B cell (primary cell): ENCODE data around the gene ATP6V1C2. TPM values are rescaled to one million over a fixed set of nuclear protein-coding genes. Genes with fewer than 3 reads are reported as not detected.

Source experiments
- ATAC-seq: fragments of 200-7000 bp; cut with Tn5 transposase; one replicate; pipeline ENCODE4 v1.10.0; 2021; ENCODE audit warnings: low read depth, mild to moderate bottlenecking, moderate number of reproducible peaks, moderate library complexity
- CTCF ChIA-PET: fragments of 350-600 bp; sonication (Branson Sonifier 250); formaldehyde crosslinking; loops from one replicate; lab custom pipeline; 2021; ENCODE audit warnings: antibody characterized with exemption, inconsistent platforms; lab: Charles Lee
- POLR2A ChIA-PET: fragments of 350-600 bp; sonication (Branson Sonifier 250); formaldehyde crosslinking; loops from one replicate; lab custom pipeline; 2021; ENCODE audit warnings: antibody characterized with exemption; lab: Charles Lee
- DNase-seq: peaks from one replicate; pipeline ENCODE4 v3.0.0; 2013
- H2AFZ ChIP-seq: 2 replicates; pipeline ENCODE4 v1.6.1; 2012; ENCODE audit warnings: mild to moderate bottlenecking, low read depth, low read length; ENCODE audit not compliant: insufficient read depth, poor library complexity, severe bottlenecking
- H3K27ac ChIP-seq, 2 donors: 1 replicate in 1 of 2; 2 replicates in 1 of 2; pipeline ENCODE4 v1.5.1; 2012 to 2013; ENCODE audit warnings: low read length in 2 of 2, mild to moderate bottlenecking in 2 of 2, moderate library complexity in 1 of 2
- H3K27me3 ChIP-seq, 4 experiments: fragments of 200-600 bp in 1 of 4; sonication (generic) in 1 of 4; replicated peaks in 1 of 4; 1 replicate in 2 of 4; 2 replicates in 2 of 4; pipeline versions ENCODE4 v1.6.1 to v1.7.0; 2013 to 2016; ENCODE audit warnings: low read length in 3 of 4, mild to moderate bottlenecking in 2 of 4, mixed read lengths in 1 of 4, moderate library complexity in 1 of 4; ENCODE audit not compliant: insufficient read depth in 4 of 4, control insufficient read depth in 3 of 4; ENCODE audit errors: control extremely low read depth in 1 of 4
- H3K36me3 ChIP-seq, 2 experiments: replicated peaks in 1 of 2; 1 replicate in 1 of 2; 2 replicates in 1 of 2; pipeline versions ENCODE4 v1.6.1 to v1.7.1; 2013; ENCODE audit warnings: low read length in 1 of 2; ENCODE audit not compliant: insufficient read depth in 2 of 2, control insufficient read depth in 1 of 2; ENCODE audit errors: control extremely low read depth in 1 of 2, extremely low read depth in 1 of 2
- H3K4me1 ChIP-seq, 2 donors: fragments of 200-600 bp in 1 of 2; sonication (generic) in 1 of 2; 1 replicate in 1 of 2; 2 replicates in 1 of 2; pipeline versions ENCODE4 v1.5.1 to v1.6.1; 2013 to 2017; ENCODE audit warnings: low read length in 2 of 2; ENCODE audit not compliant: control insufficient read depth in 2 of 2, insufficient read depth in 2 of 2
- H3K4me2 ChIP-seq: replicated peaks from 2 replicates; pipeline ENCODE3; 2012; ENCODE audit warnings: mild to moderate bottlenecking, low read depth, low read length; ENCODE audit not compliant: poor library complexity, severe bottlenecking
- H3K4me3 ChIP-seq, 5 experiments: fragments of 200-600 bp in 1 of 5; sonication (generic) in 1 of 5; 1 replicate in 3 of 5; 2 replicates in 2 of 5; pipeline versions ENCODE4 v1.5.1 to v1.7.0; 2011 to 2016; ENCODE audit warnings: low read length in 4 of 5, mild to moderate bottlenecking in 4 of 5, low read depth in 2 of 5, control low read depth in 1 of 5, moderate library complexity in 1 of 5; ENCODE audit not compliant: insufficient read depth in 1 of 5; ENCODE audit errors: control extremely low read depth in 1 of 5, extremely low read depth in 1 of 5
- H3K79me2 ChIP-seq: fragments of 200-600 bp; sonication (generic); one replicate; pipeline ENCODE4 v1.6.0; 2016; ENCODE audit warnings: low read length; ENCODE audit not compliant: control insufficient read depth, insufficient read depth
- H3K9ac ChIP-seq: fragments of 200-600 bp; sonication (generic); 2 replicates; pipeline ENCODE4 v1.6.1; 2017; ENCODE audit warnings: mild to moderate bottlenecking, low read length, moderate library complexity
- H3K9me3 ChIP-seq, 3 donors: one replicate each; pipeline versions ENCODE4 v1.6.1 to v1.7.1; 2013; ENCODE audit warnings: low read length in 2 of 3; ENCODE audit not compliant: control insufficient read depth in 2 of 3, insufficient read depth in 1 of 3; ENCODE audit errors: control extremely low read depth in 1 of 3
- H4K20me1 ChIP-seq: 2 replicates; pipeline ENCODE4 v1.6.0; 2012; ENCODE audit warnings: mild to moderate bottlenecking, low read length; ENCODE audit not compliant: insufficient read depth, control insufficient read depth, poor library complexity, severe bottlenecking
- H3K27ac Mint-ChIP-seq: one replicate; pipeline ENCODE4 v1.8.0; 2021; ENCODE audit warnings: mixed read lengths
- H3K27me3 Mint-ChIP-seq: one replicate; pipeline ENCODE4 v1.8.0; 2021; ENCODE audit warnings: mixed read lengths
- H3K4me1 Mint-ChIP-seq: one replicate; pipeline ENCODE4 v1.8.0; 2021; ENCODE audit warnings: mixed read lengths
- H3K4me3 Mint-ChIP-seq: one replicate; pipeline ENCODE4 v1.8.0; 2021; ENCODE audit warnings: mixed read lengths
- H3K9me3 Mint-ChIP-seq: one replicate; pipeline ENCODE4 v1.8.0; 2022; ENCODE audit warnings: mixed read lengths; ENCODE audit not compliant: insufficient read depth
- CTCF ChIP-seq: fragments of 200-600 bp; IDR thresholded peaks from one replicate; pipeline ENCODE4 v1.8.0; 2022; ENCODE audit warnings: antibody characterized with exemption, mild to moderate bottlenecking
- EZH2 ChIP-seq: IDR thresholded peaks from 2 replicates; pipeline ENCODE4 v1.6.1; 2012; ENCODE audit warnings: borderline replicate concordance, low read depth, mild to moderate bottlenecking, moderate library complexity, low read length; ENCODE audit not compliant: insufficient read depth, poor library complexity, severe bottlenecking
- WGBS: methylation state at CpG from one replicate; pipeline ENCODE4 v1.1.5; 2013; ENCODE audit warnings: missing lambda C conversion rate; ENCODE audit not compliant: insufficient coverage; 5-methylcytosine and 5-hydroxymethylcytosine counted together
- intact Hi-C: fragments of 100-400 bp; cut with micrococcal nuclease; formaldehyde crosslinking; loops from one replicate; pipeline ENCODE4 v1.10.0; 2022
- polyA plus RNA-seq: library from polyadenylated mRNA; depleted of rRNA; stranded (reverse); fragments of >200 nt; gene quantifications from 2 replicates; pipeline ENCODE4 v1.2.3, GENCODE V29; 2012
- total RNA-seq, 2 donors: library from RNA; stranded (reverse); fragments of 120-200 nt in 1 of 2; gene quantifications; 1 replicate in 1 of 2; 2 replicates in 1 of 2; pipeline versions ENCODE4 v1.2.3 to v1.2.4, GENCODE V29; 2013 to 2022

ATP6V1C2 gene
- total and polyA plus RNA-seq, 2 donors (not counting 1 experiment from before 2014, with no cell fraction given): 0.54 to 4.4 TPM

- 92% methylated on average over 27 of the region's 27 CpGs for WGBS
- intact Hi-C loops: no loop called here
- no peaks in the 10 kb centered on the region for H3K4me1 ChIP-seq
These were observed 56.7 kb downstream of the ATP6V1C2 start for GRCh38 chr2:10777842-10778723.

More at GRCh38 chr2:10777842-10778723, 56.7 kb downstream of the ATP6V1C2 start:
- H3K27me3 Mint-ChIP-seq: no peaks in the 10 kb centered on the region
- H3K9me3 Mint-ChIP-seq: no peaks in the 10 kb centered on the region
- Histone ChIP-seq H3K4me2 (no peak overlapping the region), H3K27ac (no peak overlapping the region), H3K36me3 (peaks cover 6 to 41% of the 10 kb centered on the region in 2 experiments), H4K20me1 (no peaks in the 10 kb centered on the region), H2AFZ (no peak overlapping the region), H3K79me2 (no peaks in the 10 kb centered on the region), H3K4me3 (no peak overlapping the region), H3K9me3 (no peaks in the 10 kb centered on the region), H3K9ac (no peak overlapping the region), H3K27me3 (no peaks in the 10 kb centered on the region)
- TF ChIP-seq CTCF (no peak), EZH2 (no peak)
- no peak overlapping the region for H3K27ac Mint-ChIP-seq
- DNase-seq: no peak
- POLR2A ChIA-PET: interaction anchor here (0.6 kb wide), 1 partner anchor 34 kb away, joined by 4 read pairs; no protein-coding TSS in a partner anchor
- no peaks in the 10 kb centered on the region for H3K4me1 Mint-ChIP-seq
- CTCF ChIA-PET: interaction anchor here (0.7 to 1.6 kb wide), 2 partner anchors 13 to 54 kb away, joined by 3 to 4 read pairs; no protein-coding TSS in a partner anchor
- no peak overlapping the region for H3K4me3 Mint-ChIP-seq
- ATAC-seq: no peak
